H1 (cell line): Measurements from ENCODE around the gene MYO15B. TPM values are rescaled to one million over a fixed set of nuclear protein-coding genes. Genes with fewer than 3 reads are reported as not detected.

Experiments
- CTCF ChIA-PET: fragments of 300-600 bp; sonication (Branson Sonifier 250); formaldehyde crosslinking; loops from one replicate; lab custom pipeline; 2021; ENCODE audit not compliant: partially characterized antibody; lab: Charles Lee
- POLR2A ChIA-PET: fragments of 300-600 bp; sonication (Branson Sonifier 250); formaldehyde crosslinking; loops from one replicate; lab custom pipeline; 2021; ENCODE audit warnings: inconsistent platforms; ENCODE audit not compliant: partially characterized antibody; lab: Charles Lee
- DNase-seq, 2 experiments: peaks; one replicate each; pipeline versions ENCODE4 v3.0.0 to v3.0.0-alpha.2; 2010 to 2022; ENCODE audit warnings: low spot score in 2 of 2, low read depth in 1 of 2, mixed read lengths in 1 of 2
- FAIRE-seq: peaks from 2 replicates; lab custom pipeline; 2011; peaks lifted over from hg19 to GRCh38; lab: Jason Lieb, UNC
- H2AFZ ChIP-seq: 2 replicates; pipeline ENCODE4 v1.8.1; 2012; ENCODE audit warnings: low read length, inconsistent platforms
- H2AK5ac ChIP-seq: 2 replicates; pipeline ENCODE4 v1.6.1; 2013; ENCODE audit warnings: low read depth, low read length
- H2BK120ac ChIP-seq: replicated peaks from 2 replicates; pipeline ENCODE3; 2013; ENCODE audit warnings: low read depth, low read length, inconsistent platforms
- H2BK12ac ChIP-seq: 2 replicates; pipeline ENCODE4 v1.6.1; 2013; ENCODE audit warnings: low read depth, low read length
- H2BK15ac ChIP-seq: 2 replicates; pipeline ENCODE4 v1.6.1; 2013; ENCODE audit warnings: low read length
- H2BK20ac ChIP-seq: 2 replicates; pipeline ENCODE4 v1.6.1; 2013; ENCODE audit warnings: low read length
- H2BK5ac ChIP-seq: 2 replicates; pipeline ENCODE4 v1.6.1; 2013; ENCODE audit warnings: low read depth, low read length
- H3K14ac ChIP-seq: 2 replicates; pipeline ENCODE4 v1.6.1; 2013; ENCODE audit warnings: inconsistent platforms; ENCODE audit not compliant: insufficient read length
- H3K18ac ChIP-seq: 2 replicates; pipeline ENCODE4 v1.6.1; 2013; ENCODE audit warnings: low read length; ENCODE audit errors: extremely low read depth
- H3K23ac ChIP-seq: 2 replicates; pipeline ENCODE4 v1.6.1; 2013; ENCODE audit warnings: inconsistent platforms; ENCODE audit not compliant: insufficient read length
- H3K23me2 ChIP-seq: 2 replicates; pipeline ENCODE4 v1.6.1; 2013; ENCODE audit warnings: low read depth, low read length
- H3K27ac ChIP-seq: 2 replicates; pipeline ENCODE4 v1.6.1; 2011; ENCODE audit warnings: low read depth, low read length, inconsistent platforms
- H3K27me3 ChIP-seq, 4 experiments: replicated peaks in 1 of 4; 1 replicate in 1 of 4; 2 replicates in 3 of 4; pipeline versions ENCODE4 v1.6.1 to v1.8.1; 2011 to 2013; ENCODE audit warnings: low read length in 3 of 4, mild to moderate bottlenecking in 3 of 4, inconsistent platforms in 2 of 4, mixed read lengths in 2 of 4, moderate library complexity in 1 of 4; ENCODE audit not compliant: control insufficient read depth in 3 of 4, insufficient read depth in 3 of 4; ENCODE audit errors: extremely low read depth in 1 of 4
- H3K36me3 ChIP-seq, 4 experiments: 2 replicates each; pipeline versions ENCODE4 v1.6.1 to v1.8.1; 2011 to 2013; ENCODE audit warnings: mild to moderate bottlenecking in 4 of 4, low read length in 3 of 4, moderate library complexity in 2 of 4, control low read depth in 1 of 4, inconsistent platforms in 1 of 4; ENCODE audit not compliant: insufficient read depth in 4 of 4, control insufficient read depth in 2 of 4
- H3K4ac ChIP-seq: replicated peaks from 2 replicates; pipeline ENCODE3; 2013; ENCODE audit warnings: low read length, low read depth, mixed read lengths, inconsistent platforms; ENCODE audit not compliant: insufficient read length
- H3K4me1 ChIP-seq, 4 experiments: replicated peaks in 1 of 4; 1 replicate in 1 of 4; 2 replicates in 3 of 4; pipeline versions ENCODE4 v1.6.1 to v1.8.1; 2011 to 2013; ENCODE audit warnings: low read length in 3 of 4, inconsistent platforms in 2 of 4, mixed read lengths in 1 of 4; ENCODE audit not compliant: insufficient read depth in 4 of 4, control insufficient read depth in 3 of 4
- H3K4me2 ChIP-seq, 2 experiments: 2 replicates each; pipeline versions ENCODE4 v1.6.1 to v1.8.1; 2011 to 2013; ENCODE audit warnings: low read depth in 2 of 2, low read length in 2 of 2, control low read depth in 1 of 2, inconsistent platforms in 1 of 2, mild to moderate bottlenecking in 1 of 2; ENCODE audit not compliant: insufficient read depth in 1 of 2
- H3K4me3 ChIP-seq, 4 experiments: fragments of 200-600, 300-600 bp in 1 of 4; sonication (generic), shearing (Covaris generic), sonication (Bioruptor Twin) in 1 of 4; 2 replicates each; pipeline versions ENCODE4 v1.5.1 to v1.8.1; 2011 to 2016; ENCODE audit warnings: low read length in 4 of 4, low read depth in 3 of 4, control low read depth in 2 of 4, inconsistent platforms in 2 of 4, mild to moderate bottlenecking in 2 of 4, mixed read lengths in 1 of 4, moderate library complexity in 1 of 4; ENCODE audit not compliant: insufficient read depth in 2 of 4; ENCODE audit errors: extremely low read depth in 1 of 4
- H3K56ac ChIP-seq: replicated peaks from 2 replicates; pipeline ENCODE3; 2013; ENCODE audit warnings: low read depth, mild to moderate bottlenecking, mixed read lengths, low read length, inconsistent platforms; ENCODE audit not compliant: insufficient read length
- H3K79me1 ChIP-seq: 2 replicates; pipeline ENCODE4 v1.6.1; 2013; ENCODE audit warnings: low read depth, low read length, control low read depth
- H3K79me2 ChIP-seq, 2 experiments: 2 replicates each; pipeline versions ENCODE4 v1.6.1 to v1.8.1; 2012 to 2013; ENCODE audit warnings: low read length in 2 of 2, mild to moderate bottlenecking in 2 of 2, inconsistent platforms in 1 of 2; ENCODE audit not compliant: insufficient read depth in 2 of 2, control insufficient read depth in 1 of 2
- H3K9ac ChIP-seq, 4 experiments: replicated peaks in 1 of 4; 1 replicate in 1 of 4; 2 replicates in 3 of 4; pipeline versions ENCODE4 v1.6.1 to v1.8.1; 2011 to 2013; ENCODE audit warnings: low read depth in 3 of 4, low read length in 3 of 4, control low read depth in 2 of 4, mild to moderate bottlenecking in 2 of 4, moderate library complexity in 2 of 4, inconsistent platforms in 1 of 4; ENCODE audit errors: extremely low read depth in 1 of 4
- H3K9me3 ChIP-seq, 2 experiments: 2 replicates each; pipeline versions ENCODE4 v1.6.1 to v1.8.1; 2012 to 2013; ENCODE audit warnings: mild to moderate bottlenecking in 2 of 2, moderate library complexity in 2 of 2, control low read depth in 1 of 2, inconsistent platforms in 1 of 2, low read depth in 1 of 2, low read length in 1 of 2, mixed read lengths in 1 of 2; ENCODE audit not compliant: insufficient read depth in 2 of 2
- H4K20me1 ChIP-seq, 2 experiments: replicated peaks in 1 of 2; 2 replicates each; pipeline versions ENCODE3 to v1.8.1; 2011 to 2013; ENCODE audit warnings: inconsistent platforms in 2 of 2, low read length in 2 of 2, mild to moderate bottlenecking in 1 of 2; ENCODE audit not compliant: insufficient read depth in 2 of 2, control insufficient read depth in 1 of 2
- H4K5ac ChIP-seq: 2 replicates; pipeline ENCODE4 v1.6.1; 2013; ENCODE audit warnings: low read length, low read depth, mixed read lengths, inconsistent platforms; ENCODE audit not compliant: insufficient read length
- H4K8ac ChIP-seq: 2 replicates; pipeline ENCODE4 v1.8.0; 2013; ENCODE audit warnings: mild to moderate bottlenecking, moderate library complexity, low read length, inconsistent platforms; ENCODE audit not compliant: insufficient read depth; ENCODE audit errors: extremely low read depth
- H4K91ac ChIP-seq: replicated peaks from 2 replicates; pipeline ENCODE3; 2013; ENCODE audit warnings: low read length, mixed read lengths, inconsistent platforms; ENCODE audit not compliant: insufficient read length
- BCL11A ChIP-seq, 2 experiments: IDR thresholded peaks; one replicate each; pipeline ENCODE4 v1.6.1; 2011; ENCODE audit warnings: low read depth in 2 of 2, low read length in 2 of 2, mild to moderate bottlenecking in 2 of 2
- CBX5 ChIP-seq: fragments of 300-800, 300-1000 bp; sonication (generic); IDR thresholded peaks from 2 replicates; pipeline ENCODE4 v1.7.1; 2016; ENCODE audit warnings: antibody characterized with exemption, low read length, low read depth
- CHD2 ChIP-seq: IDR thresholded peaks from 2 replicates; pipeline ENCODE4 v1.6.1; 2012; ENCODE audit warnings: low read length, improper control_type of control experiment
- CREB1 ChIP-seq: IDR thresholded peaks from 2 replicates; pipeline ENCODE4 v1.6.1; 2012; ENCODE audit warnings: inconsistent platforms
- GTF2F1 ChIP-seq: IDR thresholded peaks from 2 replicates; pipeline ENCODE4 v1.6.1; 2012; ENCODE audit warnings: low read depth, low read length, improper control_type of control experiment, borderline replicate concordance
- KDM5A ChIP-seq: fragments of 200-600 bp; IDR thresholded peaks from 2 replicates; pipeline ENCODE4 v1.7.1; 2012; ENCODE audit warnings: mild to moderate bottlenecking, low read length, inconsistent platforms, mixed read lengths
- POLR2AphosphoS5 ChIP-seq: IDR thresholded peaks from 2 replicates; pipeline ENCODE4 v1.6.1; 2011; ENCODE audit warnings: low read depth, low read length
- TCF12 ChIP-seq: IDR thresholded peaks from 2 replicates; pipeline ENCODE4 v1.6.1; 2011; ENCODE audit warnings: low read depth, mild to moderate bottlenecking, low read length
- WGBS, 2 experiments: shearing (Covaris generic) in 1 of 2; methylation state at CpG; one replicate each; pipeline versions ENCODE4 v1.1.6 to v1.1.7; 2013 to 2015; ENCODE audit warnings: low lambda C conversion rate in 2 of 2, mixed read lengths in 2 of 2, inconsistent platforms in 1 of 2, low coverage in 1 of 2, missing lambda C conversion rate in 1 of 2; ENCODE audit not compliant: insufficient replicate concordance in 2 of 2, insufficient coverage in 1 of 2, insufficient read length in 1 of 2; ENCODE audit errors: extremely low coverage in 1 of 2, missing lambda C conversion rate in 1 of 2; 5-methylcytosine and 5-hydroxymethylcytosine counted together
- polyA plus RNA-seq, 7 experiments: library from polyadenylated mRNA; depleted of rRNA in 3 of 7; stranded (reverse) in 5 of 7; unstranded in 2 of 7; fragments of >200 nt in 5 of 7; fragments of 200-250 nt in 2 of 7; gene quantifications; 1 replicate in 5 of 7; 2 replicates in 1 of 7; 4 replicates in 1 of 7; pipeline versions ENCODE4 v1.2.1 to v1.2.3, GENCODE V29; 2011 to 2013; ENCODE audit warnings: missing spikeins in 2 of 7, mixed read lengths in 2 of 7
- total RNA-seq: library from RNA; stranded (reverse); fragmentation: NEBNext Ultra II Directional; extraction: Animal tissue kit (Norgen Biotek cat#: 25700); gene quantifications from 2 replicates; pipeline ENCODE4 v1.2.1, GENCODE V29; 2021

Gene MYO15B
- total and polyA plus RNA-seq, 2 of the 8 experiments (the other 6 are each of a cell fraction or from before 2014, with no cell fraction given): 7.1 to 11.2 TPM

- Histone ChIP-seq H3K18ac (no peak overlapping the region), H2BK20ac (no peak overlapping the region), H4K5ac (no peak overlapping the region), H3K23me2 (no peaks in the 10 kb centered on the region), H3K4me3 (no peak overlapping the region), H3K23ac (no peak overlapping the region), H3K4me2 (no peak overlapping the region), H3K9me3 (no peaks in the 10 kb centered on the region), H2BK12ac (no peak overlapping the region), H2AFZ (no peak overlapping the region), H3K79me1 (no peaks in the 10 kb centered on the region), H3K9ac (no peak overlapping the region), H2BK120ac (no peak overlapping the region), H2AK5ac (no peak overlapping the region), H3K79me2 (no peaks in the 10 kb centered on the region), H3K4me1 (no peaks in the 10 kb centered on the region), H3K36me3 (peaks cover 0 to 3% (median under 1%) of the 10 kb centered on the region in 4 experiments; a peak in 1 of 8 replicates), H4K91ac (no peak overlapping the region), H2BK15ac (no peak overlapping the region), H4K8ac (no peak overlapping the region), H3K27me3 (no peaks in the 10 kb centered on the region; a peak in 2 of 7 replicates), H3K27ac (no peak overlapping the region), H3K14ac (no peak overlapping the region), H3K56ac (no peak overlapping the region), H3K4ac (no peak overlapping the region), H4K20me1 (peaks cover 0 to 2% of the 10 kb centered on the region in 2 experiments), H2BK5ac (0 out of 2 replicates have a peak overlapping the region, but pooled peaks have one; percentile 21)
- POLR2A ChIA-PET: interaction anchor here (0.9 to 2.2 kb wide), 3 partner anchors 12 to 153 kb away, joined by 3 to 10 read pairs (median 4); no protein-coding TSS in a partner anchor
- TF ChIP-seq CBX5 (no peak), GTF2F1 (no peak), POLR2AphosphoS5 (no peak), TCF12 (no peak), CREB1 (no peak), KDM5A (no peak), CHD2 (no peak), BCL11A (IDR thresholded peaks at IDR 0.05; ENCODE audit: low read depth in 2 of 2, low read length in 2 of 2) (no peak)
- CTCF ChIA-PET: interaction anchor here (0.8 to 59.2 kb wide), 19 partner anchors 8 to 140 kb away, joined by 3 to 2200 read pairs (median 6); partner anchors contain the start of genes ITGB4, RECQL5, SAP30BP and SMIM5
- FAIRE-seq (no peak), DNase-seq (no peak)
- WGBS, 2 experiments: 98% methylated on average over 11 of the region's 11 CpGs; no CpG with 5 or more reads in 1 of the 2 experiments
These were observed 39.0 kb downstream of the MYO15B start for GRCh38 chr17:75626496-75627038.
